ENCODE results near the gene ZNF277.

The ZNF277 gene

GRCh38 chr7:112192236-112193154 lies 14.0 kb upstream of the ZNF277 start:
- no peaks in the 10 kb centered on the region for H3K36me3 Mint-ChIP-seq (ENCODE audit: low read depth)
- TF ChIP-seq CTCF (IDR thresholded peaks at IDR 0.05) = no peak
- no peak overlapping the region for H3K27ac Mint-ChIP-seq
- H3K4me3 Mint-ChIP-seq = no peak overlapping the region
- H3K9me3 Mint-ChIP-seq = peaks cover 5% of the 10 kb centered on the region
- H3K4me1 Mint-ChIP-seq = peaks cover 3% of the 10 kb centered on the region
- H3K27me3 Mint-ChIP-seq (ENCODE audit: low read depth, poor library complexity) = no peaks in the 10 kb centered on the region
- no peak for DNase-seq

DNA sequence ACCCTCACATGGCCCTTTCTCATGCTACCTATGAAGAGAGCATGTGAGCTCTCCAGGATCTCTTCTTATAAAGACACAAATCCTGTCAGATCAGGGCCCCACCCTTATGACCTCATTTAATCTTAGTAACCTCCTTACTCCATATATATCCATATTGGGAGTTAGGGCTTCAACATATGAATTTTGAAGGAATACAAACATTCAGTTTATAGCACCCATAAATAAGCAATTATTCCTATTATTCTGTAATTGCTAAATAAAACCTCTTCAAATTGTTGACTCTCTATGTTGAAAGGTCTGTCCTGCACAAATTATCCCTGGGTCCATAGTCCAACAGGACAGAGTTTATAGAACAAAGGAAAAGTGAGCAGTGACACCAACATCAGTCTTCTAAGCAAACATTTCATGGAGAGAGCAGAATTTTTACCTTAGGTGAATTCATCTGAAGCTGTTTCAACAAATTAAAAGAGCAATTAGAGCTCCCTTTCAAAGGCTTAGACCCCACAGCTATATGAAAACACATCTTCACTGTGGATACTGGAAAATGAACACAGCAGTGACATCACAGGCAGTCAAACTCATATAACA lies 12.5 kb upstream of the ZNF277 start:
- TF ChIP-seq CTCF (IDR thresholded peaks at IDR 0.05) = no peak
- no peak overlapping the region for H3K27ac Mint-ChIP-seq
- H3K4me1 Mint-ChIP-seq = peaks cover 5% of the 10 kb centered on the region

GRCh38 chr7:112195717-112196116 lies 10.8 kb upstream of the ZNF277 start:
- Mint-ChIP-seq H3K27ac (no peak overlapping the region), H3K4me3 (no peak overlapping the region), H3K36me3 (ENCODE audit: low read depth) (no peaks in the 10 kb centered on the region), H3K27me3 (ENCODE audit: low read depth, poor library complexity) (no peaks in the 10 kb centered on the region), H3K9me3 (peaks cover 5% of the 10 kb centered on the region), H3K4me1 (peaks cover 5% of the 10 kb centered on the region)
- DNase-seq = no peak
- no peak for TF ChIP-seq CTCF (IDR thresholded peaks at IDR 0.05)

More for the DNA sequence above, 12.5 kb upstream of the ZNF277 start:
- Mint-ChIP-seq H3K27me3 (ENCODE audit: low read depth, poor library complexity) (no peaks in the 10 kb centered on the region), H3K36me3 (ENCODE audit: low read depth) (no peaks in the 10 kb centered on the region), H3K9me3 (peaks cover 5% of the 10 kb centered on the region), H3K4me3 (no peak overlapping the region)
- DNase-seq = no peak

DNA sequence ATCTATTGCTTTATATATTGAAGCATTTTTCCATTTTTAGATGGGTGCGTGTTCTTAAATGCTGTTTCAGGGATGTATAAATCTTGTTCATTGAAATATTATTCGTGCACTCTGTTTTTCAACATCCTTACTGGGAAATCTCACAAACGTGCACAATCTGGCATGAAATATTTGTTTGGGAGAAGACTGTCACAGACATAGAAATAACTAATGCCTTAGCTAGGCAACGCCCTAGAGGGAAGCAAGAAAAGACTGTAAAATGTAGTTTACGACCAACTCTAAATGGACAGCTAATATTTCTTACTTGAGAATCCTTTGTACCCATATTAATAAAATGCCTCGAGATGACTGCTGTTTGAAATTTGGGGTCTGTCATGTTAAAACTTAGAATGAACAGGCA lies 9.2 kb upstream of the ZNF277 start:
- Mint-ChIP-seq H3K27ac (no peak overlapping the region), H3K9me3 (peaks cover 5% of the 10 kb centered on the region), H3K4me1 (peaks cover 5% of the 10 kb centered on the region), H3K36me3 (ENCODE audit: low read depth) (peaks cover 6% of the 10 kb centered on the region), H3K27me3 (ENCODE audit: low read depth, poor library complexity) (no peaks in the 10 kb centered on the region), H3K4me3 (no peak overlapping the region)
- DNase-seq = no peak
- TF ChIP-seq CTCF (IDR thresholded peaks at IDR 0.05) = no peak

DNA sequence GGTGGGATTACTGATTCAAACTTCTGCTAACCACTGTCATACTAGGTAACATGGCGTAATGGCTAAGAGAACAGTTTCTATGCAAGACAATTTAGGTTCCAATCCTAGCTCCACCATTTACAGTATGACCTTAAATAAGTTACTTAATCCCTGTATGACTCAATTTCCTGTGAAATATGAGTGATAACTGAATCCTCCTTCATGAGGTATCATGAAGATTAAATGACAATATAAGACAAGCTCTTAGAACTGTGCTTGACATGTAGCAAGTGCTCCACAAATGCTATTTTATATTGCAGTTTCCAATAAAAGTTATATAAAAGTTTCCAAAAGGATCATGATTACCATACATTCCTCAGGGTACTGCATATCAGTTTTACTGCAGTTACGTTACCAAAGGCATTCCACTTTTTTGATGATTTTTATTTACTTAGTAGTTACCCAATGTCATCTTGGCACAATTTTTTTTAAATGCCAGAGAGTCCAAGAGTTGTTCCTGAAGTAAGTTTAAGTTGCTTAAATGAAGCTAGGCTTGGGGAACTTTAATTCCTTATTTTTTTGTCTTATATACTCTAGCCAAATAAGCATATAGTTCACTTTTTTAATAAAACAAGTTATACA lies 7.3 kb upstream of the ZNF277 start:
- no peak for TF ChIP-seq CTCF (IDR thresholded peaks at IDR 0.05)
- Mint-ChIP-seq H3K36me3 (ENCODE audit: low read depth) (peaks cover 6% of the 10 kb centered on the region), H3K27ac (no peak overlapping the region), H3K4me3 (no peak overlapping the region), H3K27me3 (ENCODE audit: low read depth, poor library complexity) (no peaks in the 10 kb centered on the region), H3K9me3 (peaks cover under 1% of the 10 kb centered on the region), H3K4me1 (peaks cover 22% of the 10 kb centered on the region)
- no peak for DNase-seq
